Neural progenitor cell (in vitro differentiated cells): Measurements from ENCODE around the gene VAT1.

Experiments
- CTCF ChIP-seq: fragments of 200-600 bp; sonication (generic); IDR thresholded peaks from 2 replicates; pipeline ENCODE4 v1.5.1; 2017; ENCODE audit warnings: antibody characterized with exemption, mild to moderate bottlenecking
- EZH2phosphoT487 ChIP-seq: fragments of 200-600 bp; sonication (generic); IDR thresholded peaks from 2 replicates; pipeline ENCODE4 v1.6.1; 2017; ENCODE audit warnings: antibody characterized with exemption

- TF ChIP-seq CTCF (no peak), EZH2phosphoT487 (no peak)
Observed at GRCh38 chr17:42979511-42980273, 42.5 kb downstream of the VAT1 start, which contains the start of gene PTGES3L.
